Mesendoderm (in vitro differentiated cells): ENCODE results near the gene BICRA.

Experiments used
- DNase-seq: peaks from one replicate; pipeline ENCODE4 v3.0.0; 2013
- H2AK5ac ChIP-seq: 2 replicates; pipeline ENCODE4 v1.6.1; 2013; ENCODE audit warnings: low read length, inconsistent platforms
- H2BK120ac ChIP-seq: 2 replicates; pipeline ENCODE4 v1.6.1; 2013; ENCODE audit warnings: low read depth, mild to moderate bottlenecking, low read length, moderate library complexity, mixed read lengths
- H2BK15ac ChIP-seq: replicated peaks from 2 replicates; pipeline ENCODE4 v1.6.1; 2013; ENCODE audit warnings: low read depth, mild to moderate bottlenecking, moderate library complexity
- H2BK5ac ChIP-seq: 2 replicates; pipeline ENCODE4 v1.6.1; 2013; ENCODE audit warnings: low read length, inconsistent platforms
- H3K18ac ChIP-seq: 2 replicates; pipeline ENCODE4 v1.6.1; 2013; ENCODE audit warnings: mild to moderate bottlenecking, low read length, mixed read lengths
- H3K23ac ChIP-seq: one replicate; pipeline ENCODE4 v1.6.1; 2013; ENCODE audit warnings: low read length
- H3K27ac ChIP-seq: 2 replicates; pipeline ENCODE4 v1.5.1; 2013; ENCODE audit warnings: low read depth, mild to moderate bottlenecking, inconsistent platforms, low read length, moderate library complexity
- H3K27me3 ChIP-seq: 2 replicates; pipeline ENCODE4 v1.6.1; 2013; ENCODE audit warnings: low read length, control low read depth, mild to moderate bottlenecking, inconsistent platforms; ENCODE audit not compliant: insufficient read depth, poor library complexity
- H3K36me3 ChIP-seq: 2 replicates; pipeline ENCODE4 v1.6.1; 2013; ENCODE audit warnings: low read length, inconsistent platforms; ENCODE audit not compliant: control insufficient read depth, insufficient read depth
- H3K4ac ChIP-seq: one replicate; pipeline ENCODE4 v1.6.1; 2013; ENCODE audit warnings: low read depth, mild to moderate bottlenecking, low read length, moderate library complexity
- H3K4me1 ChIP-seq: 2 replicates; pipeline ENCODE4 v1.6.1; 2013; ENCODE audit warnings: low read depth, low read length, inconsistent platforms; ENCODE audit not compliant: control insufficient read depth
- H3K4me2 ChIP-seq: 2 replicates; pipeline ENCODE4 v1.6.1; 2013; ENCODE audit warnings: low read length
- H3K4me3 ChIP-seq: 2 replicates; pipeline ENCODE4 v1.5.1; 2013; ENCODE audit warnings: mild to moderate bottlenecking, low read length
- H3K56ac ChIP-seq: one replicate; pipeline ENCODE4 v1.6.1; 2013; ENCODE audit warnings: low read length
- H3K79me1 ChIP-seq: 2 replicates; pipeline ENCODE4 v1.6.1; 2013; ENCODE audit warnings: low read length, inconsistent platforms
- H3K79me2 ChIP-seq: 2 replicates; pipeline ENCODE4 v1.6.1; 2013; ENCODE audit warnings: mild to moderate bottlenecking, low read length; ENCODE audit not compliant: control insufficient read depth, insufficient read depth
- H3K9ac ChIP-seq: 2 replicates; pipeline ENCODE4 v1.6.1; 2013; ENCODE audit warnings: low read length, inconsistent platforms
- H4K5ac ChIP-seq: one replicate; pipeline ENCODE4 v1.6.1; 2013; ENCODE audit warnings: low read length
- H4K8ac ChIP-seq: one replicate; pipeline ENCODE4 v1.6.1; 2013; ENCODE audit warnings: low read depth, mild to moderate bottlenecking, control low read depth, low read length, moderate library complexity
- WGBS: extraction: QIAGEN DNeasy Blood & Tissue Kit; methylation state at CpG from one replicate; pipeline ENCODE4 v1.1.7; 2013; ENCODE audit warnings: low lambda C conversion rate, missing lambda C conversion rate; ENCODE audit not compliant: insufficient coverage; ENCODE audit errors: extremely low coverage; 5-methylcytosine and 5-hydroxymethylcytosine counted together

Gene BICRA

GRCh38 chr19:47613165-47614020, 4.5 kb downstream of the BICRA start:
- no peaks in the 10 kb centered on the region for H3K36me3 ChIP-seq
- H3K4me3 ChIP-seq = no peak overlapping the region
- H3K27ac ChIP-seq = peak overlapping the region; percentile 90
- no peak overlapping the region for H4K8ac ChIP-seq
- H3K56ac ChIP-seq = peak overlapping the region; percentile 78
- H3K18ac ChIP-seq = peak overlapping the region; percentile 64
- H3K4ac ChIP-seq = peak overlapping the region; percentile 60
- H2BK5ac ChIP-seq = peak overlapping the region; percentile 83
- no peaks in the 10 kb centered on the region for H3K27me3 ChIP-seq
- peak overlapping the region; percentile 6 for H2AK5ac ChIP-seq
- no peak overlapping the region for H2BK15ac ChIP-seq
- H3K79me1 ChIP-seq = peaks cover 16% of the 10 kb centered on the region
- peak; percentile 98 for DNase-seq
- WGBS = no CpG with 5 or more reads among the region's 14 CpGs
- H4K5ac ChIP-seq = no peak overlapping the region
- no peak overlapping the region for H3K23ac ChIP-seq
- H3K79me2 ChIP-seq = peaks cover 77% of the 10 kb centered on the region
- peaks cover 10% of the 10 kb centered on the region for H3K4me1 ChIP-seq
- H3K9ac ChIP-seq = peak overlapping the region; percentile 56
- H3K4me2 ChIP-seq = no peak overlapping the region
- peak overlapping the region; percentile 78 for H2BK120ac ChIP-seq

GRCh38 chr19:47614021-47614295, 5.0 kb downstream of the BICRA start:
- H3K27me3 ChIP-seq = no peaks in the 10 kb centered on the region
- no peak overlapping the region for H2BK15ac ChIP-seq
- H3K79me2 ChIP-seq = peaks cover 82% of the 10 kb centered on the region
- H3K9ac ChIP-seq = peak overlapping the region; percentile 20
- peaks cover 10% of the 10 kb centered on the region for H3K4me1 ChIP-seq
- H3K56ac ChIP-seq = peak overlapping the region; percentile 78
- no peak overlapping the region for H2BK5ac ChIP-seq
- H3K4me2 ChIP-seq = no peak overlapping the region
- H3K79me1 ChIP-seq = peaks cover 21% of the 10 kb centered on the region
- peak overlapping the region; percentile 39 for H3K18ac ChIP-seq
- H3K27ac ChIP-seq = peak overlapping the region; percentile 90
- no peak overlapping the region for H3K23ac ChIP-seq
- no peak overlapping the region for H4K8ac ChIP-seq
- peak overlapping the region; percentile 40 for H3K4ac ChIP-seq
- H2BK120ac ChIP-seq = no peak overlapping the region
- DNase-seq = no peak
- H2AK5ac ChIP-seq = peak overlapping the region; percentile 14
- no peak overlapping the region for H4K5ac ChIP-seq
- no CpG with 5 or more reads among the region's 3 CpGs for WGBS
- H3K36me3 ChIP-seq = no peaks in the 10 kb centered on the region
- no peak overlapping the region for H3K4me3 ChIP-seq

GRCh38 chr19:47614559-47614958, 5.6 kb downstream of the BICRA start:
- no peak overlapping the region for H3K9ac ChIP-seq
- H3K27me3 ChIP-seq = no peaks in the 10 kb centered on the region
- DNase-seq = no peak
- H3K79me1 ChIP-seq = peaks cover 21% of the 10 kb centered on the region
- no CpG with 5 or more reads among the region's 10 CpGs for WGBS
- no peak overlapping the region for H3K23ac ChIP-seq
- peaks cover 84% of the 10 kb centered on the region for H3K79me2 ChIP-seq
- H3K4me3 ChIP-seq = no peak overlapping the region
- no peak overlapping the region for H3K27ac ChIP-seq
- no peak overlapping the region for H2AK5ac ChIP-seq
- H3K4me1 ChIP-seq = peaks cover 12% of the 10 kb centered on the region
- no peak overlapping the region for H2BK120ac ChIP-seq
- no peak overlapping the region for H3K4ac ChIP-seq
- H3K56ac ChIP-seq = no peak overlapping the region
- H4K5ac ChIP-seq = no peak overlapping the region
- H2BK15ac ChIP-seq = no peak overlapping the region
- H4K8ac ChIP-seq = no peak overlapping the region
- no peak overlapping the region for H3K4me2 ChIP-seq
- no peak overlapping the region for H2BK5ac ChIP-seq
- H3K18ac ChIP-seq = no peak overlapping the region
- no peaks in the 10 kb centered on the region for H3K36me3 ChIP-seq

- Histone ChIP-seq H3K56ac (peak overlapping the region; percentile 42), H2BK15ac (no peak overlapping the region), H3K79me2 (peaks cover 85% of the 10 kb centered on the region), H3K9ac (no peak overlapping the region), H3K79me1 (peaks cover 27% of the 10 kb centered on the region), H3K23ac (no peak overlapping the region), H3K27me3 (no peaks in the 10 kb centered on the region), H3K4ac (no peak overlapping the region), H2BK120ac (no peak overlapping the region), H3K4me2 (no peak overlapping the region), H3K36me3 (no peaks in the 10 kb centered on the region), H3K4me1 (peaks cover 18% of the 10 kb centered on the region), H2BK5ac (no peak overlapping the region), H4K8ac (no peak overlapping the region), H3K4me3 (no peak overlapping the region), H3K27ac (no peak overlapping the region), H4K5ac (no peak overlapping the region), H2AK5ac (no peak overlapping the region), H3K18ac (no peak overlapping the region)
- no peak for DNase-seq
- no CpG with 5 or more reads among the region's 7 CpGs for WGBS
Measured at GRCh38 chr19:47615230-47615629, 6.3 kb downstream of the BICRA start.

GRCh38 chr19:47615714-47616113, 6.8 kb downstream of the BICRA start:
- H4K8ac ChIP-seq = no peak overlapping the region
- H3K36me3 ChIP-seq = no peaks in the 10 kb centered on the region
- H3K27ac ChIP-seq = no peak overlapping the region
- no peak overlapping the region for H3K23ac ChIP-seq
- no peak overlapping the region for H2BK5ac ChIP-seq
- H3K79me2 ChIP-seq = peaks cover 84% of the 10 kb centered on the region
- no peak overlapping the region for H4K5ac ChIP-seq
- no peak overlapping the region for H3K18ac ChIP-seq
- DNase-seq = no peak
- H3K56ac ChIP-seq = no peak overlapping the region
- H3K4ac ChIP-seq = no peak overlapping the region
- no peak overlapping the region for H3K4me3 ChIP-seq
- H3K4me1 ChIP-seq = peaks cover 19% of the 10 kb centered on the region
- no CpG with 5 or more reads among the region's 7 CpGs for WGBS
- no peak overlapping the region for H3K4me2 ChIP-seq
- no peak overlapping the region for H3K9ac ChIP-seq
- no peak overlapping the region for H2AK5ac ChIP-seq
- H3K27me3 ChIP-seq = no peaks in the 10 kb centered on the region
- no peak overlapping the region for H2BK120ac ChIP-seq
- H3K79me1 ChIP-seq = peaks cover 28% of the 10 kb centered on the region
- H2BK15ac ChIP-seq = no peak overlapping the region

GRCh38 chr19:47618771-47619170, 9.8 kb downstream of the BICRA start:
- Histone ChIP-seq H3K4me3 (no peak overlapping the region), H3K27me3 (no peaks in the 10 kb centered on the region), H3K4ac (no peak overlapping the region), H4K8ac (no peak overlapping the region), H3K4me1 (peaks cover 16% of the 10 kb centered on the region), H3K9ac (no peak overlapping the region), H3K36me3 (no peaks in the 10 kb centered on the region), H2BK5ac (no peak overlapping the region), H3K23ac (peak overlapping the region; percentile 45), H2BK120ac (no peak overlapping the region), H3K79me2 (peaks cover 76% of the 10 kb centered on the region), H4K5ac (no peak overlapping the region), H3K56ac (no peak overlapping the region), H3K27ac (no peak overlapping the region), H2BK15ac (no peak overlapping the region), H3K79me1 (peaks cover 32% of the 10 kb centered on the region), H3K4me2 (no peak overlapping the region), H2AK5ac (no peak overlapping the region), H3K18ac (no peak overlapping the region)
- no CpG with 5 or more reads among the region's 14 CpGs for WGBS
- DNase-seq = no peak
